Measurements from ENCODE around the gene NIPAL1.

NIPAL1 gene

GRCh38 chr4:48068182-48068581 is 51.6 kb downstream of the NIPAL1 start:
- no peak for DNase-seq

- no peak for DNase-seq
These were observed 52.5 kb downstream of the NIPAL1 start for GRCh38 chr4:48069026-48069425.

DNA sequence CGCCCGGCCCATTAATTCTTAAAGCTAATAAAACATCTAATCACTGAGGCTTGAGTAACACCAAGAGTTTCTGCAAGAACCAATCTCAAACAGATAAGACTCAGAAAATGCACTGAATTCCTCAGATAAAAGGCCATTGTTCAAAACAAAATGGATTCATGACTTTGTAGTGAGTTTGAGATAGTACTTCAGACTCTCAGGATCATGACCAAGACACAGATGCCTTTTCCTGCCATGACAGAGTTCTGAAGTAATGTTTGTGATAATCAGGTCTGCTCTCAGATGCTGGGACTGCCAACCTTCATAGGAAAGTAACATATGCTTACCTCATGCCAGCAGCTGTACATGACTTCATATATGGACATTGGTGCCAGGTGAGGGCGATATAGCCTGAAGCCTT is 54.6 kb downstream of the NIPAL1 start:
- no peak for DNase-seq

DNA sequence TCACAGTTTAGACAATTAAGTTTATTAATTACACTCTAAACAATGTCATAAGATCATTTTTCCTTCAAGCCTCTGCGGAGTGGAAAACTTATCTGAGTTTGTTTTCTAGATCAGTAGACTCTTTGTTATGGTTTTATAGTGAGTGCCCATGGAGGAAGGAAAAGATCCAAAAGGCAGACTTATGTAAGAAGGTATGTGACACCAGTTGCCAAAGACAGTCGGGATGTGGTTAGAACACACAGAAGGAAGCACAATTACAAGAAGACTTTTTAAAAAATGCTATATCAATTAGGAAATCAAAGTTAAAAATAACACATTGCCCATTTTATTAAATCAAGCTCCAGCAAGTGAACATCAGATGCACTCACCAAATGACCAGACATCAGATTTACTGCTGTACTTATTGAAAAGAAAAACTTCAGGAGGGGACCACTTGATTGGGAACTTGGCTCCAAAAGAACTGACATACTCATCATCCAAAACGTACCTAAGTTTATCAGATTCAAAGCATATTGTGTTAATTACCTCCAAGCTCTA is 57.1 kb downstream of the NIPAL1 start:
- DNase-seq, result no peak

GRCh38 chr4:48074657-48075056 is 58.1 kb downstream of the NIPAL1 start:
- DNase-seq, result no peak

DNA sequence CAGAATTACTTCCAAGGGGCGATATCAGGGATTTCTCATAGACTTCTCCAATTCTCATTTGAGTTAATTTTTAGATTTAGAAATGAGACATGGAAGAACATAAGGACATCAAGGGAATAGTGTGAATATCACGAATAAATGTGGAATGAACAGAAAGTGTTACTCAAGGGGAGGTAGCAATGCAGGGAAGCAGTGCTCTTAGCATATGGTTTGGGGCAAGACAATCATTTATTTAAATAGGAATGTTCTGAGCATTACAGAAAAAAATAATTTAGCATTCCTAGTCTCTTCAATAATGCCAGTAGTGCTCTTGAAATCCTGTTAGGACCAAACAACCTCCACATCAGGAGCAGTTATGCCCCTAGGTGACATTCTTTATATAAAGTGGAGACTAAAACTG is 61.9 kb downstream of the NIPAL1 start:
- no peak for DNase-seq

DNA sequence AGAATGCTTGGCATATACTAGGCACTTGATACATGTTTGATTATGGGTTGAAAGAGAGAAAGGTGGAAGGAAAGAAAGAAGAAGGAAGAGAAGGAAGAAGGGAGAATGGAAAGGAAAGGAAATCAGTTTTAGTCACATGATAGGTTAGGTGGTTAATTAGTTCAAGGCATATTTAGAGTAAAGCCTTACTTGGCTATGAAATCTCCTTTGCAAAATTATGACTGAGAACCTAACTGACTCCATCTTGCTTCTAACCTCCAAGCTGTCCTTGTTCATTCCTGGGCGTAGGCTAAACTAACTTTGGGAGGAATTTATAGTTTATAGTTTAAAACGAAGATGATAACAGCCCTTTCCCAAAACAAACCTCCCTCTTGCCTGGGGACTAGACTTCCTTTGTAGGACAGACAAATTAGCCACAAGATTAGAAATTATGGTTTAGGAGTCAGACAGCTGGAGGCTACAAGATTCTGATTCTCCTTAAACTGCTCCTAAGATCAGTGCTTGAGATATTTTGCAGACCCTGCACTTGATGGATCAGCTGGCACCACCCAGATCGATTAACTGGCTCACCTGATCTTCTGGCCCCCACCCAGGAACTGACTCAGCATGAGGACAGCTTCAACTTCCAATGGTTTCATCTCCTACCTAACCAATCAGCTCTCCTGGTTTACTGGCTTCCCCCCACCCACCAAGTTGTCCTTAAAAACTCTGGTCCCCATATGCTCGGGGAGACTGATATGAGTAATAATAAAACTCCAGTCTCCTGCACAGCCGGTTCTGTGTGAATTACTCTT is 62.5 kb downstream of the NIPAL1 start:
- DNase-seq, result no peak

DNA sequence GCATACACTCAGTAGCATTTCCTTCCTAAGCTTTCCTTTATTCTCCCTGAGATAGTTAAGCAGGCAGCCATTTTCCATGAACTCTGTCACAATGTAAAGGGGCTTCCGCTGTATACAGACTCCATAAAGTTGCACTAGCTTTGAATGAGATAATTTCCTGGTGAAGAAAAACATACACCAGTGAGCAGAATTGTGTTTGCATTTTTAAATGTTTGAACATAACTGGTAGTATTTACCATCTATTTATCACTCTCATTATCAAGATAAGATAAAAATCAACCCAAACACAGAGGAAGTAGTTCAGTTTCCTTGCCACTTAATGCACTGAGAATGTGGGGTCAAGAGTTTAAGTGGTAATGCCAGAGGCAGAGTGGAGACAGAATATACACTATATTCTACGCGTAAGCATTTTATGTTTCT is 63.4 kb downstream of the NIPAL1 start:
- DNase-seq, result no peak

GRCh38 chr4:48081196-48081595 is 64.6 kb downstream of the NIPAL1 start:
- no peak for DNase-seq

GRCh38 chr4:48082956-48083355 is 66.4 kb downstream of the NIPAL1 start:
- no peak for DNase-seq

DNA sequence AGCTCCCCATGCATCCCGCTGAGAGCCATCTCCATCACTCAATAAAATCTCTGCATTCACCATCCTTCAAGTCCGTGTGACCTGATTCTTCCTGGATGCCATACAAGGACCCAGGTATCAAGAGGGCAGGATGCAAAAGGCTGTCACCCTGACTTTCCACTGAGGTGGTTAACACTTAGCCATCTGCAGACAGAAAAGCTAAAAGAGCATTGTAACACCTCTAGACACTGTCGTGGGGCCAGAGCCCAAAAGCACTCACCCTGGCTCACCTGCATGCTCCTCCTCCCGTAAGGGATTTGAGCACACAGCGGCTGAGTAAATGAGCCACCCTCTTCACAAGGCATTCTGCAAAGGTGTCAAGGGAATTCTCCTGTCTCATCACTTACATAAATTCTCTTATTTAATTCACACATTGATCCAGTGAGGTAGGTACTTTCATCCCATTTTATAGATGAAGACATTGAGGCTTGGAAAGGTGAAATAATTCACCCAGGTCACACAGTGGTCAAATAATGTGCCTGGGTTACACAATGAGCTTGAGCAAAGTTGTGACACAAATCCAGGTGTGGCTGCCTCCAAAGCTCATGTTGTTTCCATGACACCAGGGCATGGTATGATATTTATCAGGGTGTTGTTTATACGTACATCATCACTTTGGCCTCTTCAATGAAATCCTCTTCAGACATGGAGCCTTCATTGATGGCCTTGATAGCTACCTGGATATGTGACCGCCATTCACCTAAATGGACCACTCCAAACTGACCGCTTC is 69.4 kb downstream of the NIPAL1 start:
- DNase-seq, result no peak
